NCI-H2029 (cell line): Measurements from ENCODE around the gene UBE2L5.
A peak's percentile ranks its signal among the peaks of the same experiment; 100 is the strongest.

Experiments
- DNase-seq: peaks from one replicate; lab custom pipeline; 2025; lab: John Stamatoyannopoulos, UW

Gene UBE2L5

GRCh38 chr13:30422054-30422839 lies at the start of gene UBE2L5:
Gene UBE2L5, plus strand, starts transcription at chr13:30422493. Its CDS starts 5,498 bp downstream, at chr13:30427991.
- peak; percentile 14 for DNase-seq

- no peak for DNase-seq
Observed at GRCh38 chr13:30373727-30374126, 48.6 kb upstream of the UBE2L5 start.

GRCh38 chr13:30375265-30375835 lies 46.9 kb upstream of the UBE2L5 start:
- DNase-seq, result peak; percentile 35

GRCh38 chr13:30376426-30377311 lies 45.6 kb upstream of the UBE2L5 start:
- peak; percentile 66 for DNase-seq

GRCh38 chr13:30377312-30377685 lies 45.0 kb upstream of the UBE2L5 start:
- no peak for DNase-seq

- no peak for DNase-seq
Observed at GRCh38 chr13:30378191-30378590, 44.1 kb upstream of the UBE2L5 start.

GRCh38 chr13:30381049-30381448 lies 41.2 kb upstream of the UBE2L5 start:
- DNase-seq, result no peak

GRCh38 chr13:30382836-30383525 lies 39.3 kb upstream of the UBE2L5 start:
- no peak for DNase-seq

- no peak for DNase-seq
Observed at GRCh38 chr13:30388406-30389283, 33.6 kb upstream of the UBE2L5 start.

GRCh38 chr13:30391956-30392680 lies 30.2 kb upstream of the UBE2L5 start:
- no peak for DNase-seq

GRCh38 chr13:30392681-30393045 lies 29.6 kb upstream of the UBE2L5 start:
- no peak for DNase-seq

- DNase-seq, result no peak
Observed at GRCh38 chr13:30394751-30395191, 27.5 kb upstream of the UBE2L5 start.

- peak; percentile 57 for DNase-seq
Observed at GRCh38 chr13:30395192-30396158, 26.8 kb upstream of the UBE2L5 start.

GRCh38 chr13:30396434-30397075 lies 25.7 kb upstream of the UBE2L5 start:
- no peak for DNase-seq

GRCh38 chr13:30398601-30399072 lies 23.7 kb upstream of the UBE2L5 start:
- DNase-seq, result no peak

- DNase-seq, result no peak
Observed at GRCh38 chr13:30400376-30400775, 21.9 kb upstream of the UBE2L5 start.

GRCh38 chr13:30401347-30401746 lies 20.9 kb upstream of the UBE2L5 start:
- DNase-seq, result no peak

- DNase-seq, result no peak
Observed at GRCh38 chr13:30403456-30403855, 18.8 kb upstream of the UBE2L5 start.

- no peak for DNase-seq
Observed at GRCh38 chr13:30404207-30404606, 18.1 kb upstream of the UBE2L5 start.
